GM23338 (cell line): ENCODE data around the gene FCN1. TPM values are rescaled to one million over a fixed set of nuclear protein-coding genes. Genes with fewer than 3 reads are reported as not detected.

Experiments
- ATAC-seq: fragments of 200-7000 bp; cut with Tn5 transposase; 3 replicates; pipeline ENCODE4 v1.9.1; 2020
- DNase-seq: peaks from one replicate; pipeline ENCODE4 v3.0.0-alpha.2; 2015; ENCODE audit warnings: low spot score
- H2AFZ ChIP-seq: fragments of 200-600 bp; sonication (generic); 2 replicates; pipeline ENCODE4 v1.8.0; 2016; ENCODE audit warnings: antibody characterized with exemption, mild to moderate bottlenecking, moderate library complexity
- H3F3A ChIP-seq: fragments of 200-600 bp; sonication (generic); replicated peaks from 2 replicates; pipeline ENCODE4 v1.8.0; 2017; ENCODE audit warnings: antibody characterized with exemption, mixed run types, low read depth
- H3K27ac ChIP-seq: fragments of 200-600 bp; sonication (generic); 2 replicates; pipeline ENCODE4 v1.6.1; 2016; ENCODE audit warnings: low read depth
- H3K27me3 ChIP-seq: fragments of 200-600 bp; sonication (generic); 2 replicates; pipeline ENCODE4 v1.8.0; 2016; ENCODE audit warnings: mild to moderate bottlenecking, mixed run types, moderate library complexity; ENCODE audit not compliant: insufficient read depth
- H3K36me3 ChIP-seq: fragments of 200-600 bp; sonication (generic); 2 replicates; pipeline ENCODE4 v1.8.0; 2016; ENCODE audit warnings: mild to moderate bottlenecking; ENCODE audit not compliant: insufficient read depth
- H3K4me1 ChIP-seq: fragments of 200-600 bp; sonication (generic); 2 replicates; pipeline ENCODE4 v1.8.0; 2016; ENCODE audit warnings: mild to moderate bottlenecking, moderate library complexity; ENCODE audit not compliant: insufficient read depth
- H3K4me2 ChIP-seq: fragments of 200-600 bp; sonication (generic); 2 replicates; pipeline ENCODE4 v1.7.1; 2017; ENCODE audit warnings: mixed run types
- H3K4me3 ChIP-seq: fragments of 200-600 bp; sonication (generic); 2 replicates; pipeline ENCODE4 v1.6.1; 2016; ENCODE audit warnings: mixed run types
- H3K79me2 ChIP-seq: fragments of 200-600 bp; sonication (generic); replicated peaks from 2 replicates; pipeline ENCODE4 v1.8.0; 2017; ENCODE audit warnings: mild to moderate bottlenecking; ENCODE audit not compliant: insufficient read depth
- H3K9me2 ChIP-seq: fragments of 200-600 bp; sonication (generic); 2 replicates; pipeline ENCODE4 v1.8.0; 2017; ENCODE audit not compliant: insufficient read depth
- H4K20me1 ChIP-seq: fragments of 200-600 bp; sonication (generic); replicated peaks from 2 replicates; pipeline ENCODE4 v1.8.0; 2017; ENCODE audit warnings: mild to moderate bottlenecking; ENCODE audit not compliant: insufficient read depth
- H3K27ac Mint-ChIP-seq: 2 replicates; pipeline ENCODE4 v1.8.0; 2020; ENCODE audit warnings: inconsistent platforms, mild to moderate bottlenecking, moderate library complexity, mixed read lengths
- H3K27me3 Mint-ChIP-seq: 3 replicates; pipeline ENCODE4 v1.8.0; 2022; ENCODE audit warnings: low read depth, mild to moderate bottlenecking, moderate library complexity, mixed read lengths, inconsistent platforms; ENCODE audit not compliant: insufficient read depth, poor library complexity
- H3K36me3 Mint-ChIP-seq: 3 replicates; pipeline ENCODE4 v1.8.0; 2021; ENCODE audit warnings: low read depth, mild to moderate bottlenecking, inconsistent platforms, moderate library complexity, mixed read lengths
- H3K4me1 Mint-ChIP-seq: 3 replicates; pipeline ENCODE4 v1.8.0; 2020; ENCODE audit warnings: mild to moderate bottlenecking, inconsistent platforms, mixed read lengths
- H3K4me3 Mint-ChIP-seq: 3 replicates; pipeline ENCODE4 v1.8.0; 2021; ENCODE audit warnings: moderate library complexity, mild to moderate bottlenecking, inconsistent platforms, mixed read lengths
- H3K9me3 Mint-ChIP-seq: 3 replicates; pipeline ENCODE4 v1.8.0; 2020; ENCODE audit warnings: moderate library complexity, mild to moderate bottlenecking, inconsistent platforms, mixed read lengths
- EZH2 ChIP-seq: fragments of 200-600 bp; sonication (generic); IDR thresholded peaks from one replicate; pipeline ENCODE4 v1.8.0; 2017; ENCODE audit warnings: antibody characterized with exemption, mild to moderate bottlenecking, low read depth; ENCODE audit not compliant: unreplicated experiment
- EZH2phosphoT487 ChIP-seq: fragments of 200-600 bp; sonication (generic); IDR thresholded peaks from one replicate; pipeline ENCODE4 v1.8.1; 2018; ENCODE audit warnings: antibody characterized with exemption; ENCODE audit not compliant: unreplicated experiment
- JUNB ChIP-seq: IDR thresholded peaks from one replicate; pipeline ENCODE4 v1.6.1; 2016; ENCODE audit warnings: antibody characterized with exemption; ENCODE audit not compliant: unreplicated experiment
- NANOG ChIP-seq: IDR thresholded peaks from 2 replicates; pipeline ENCODE4 v1.6.1; 2016; ENCODE audit warnings: antibody characterized with exemption, borderline replicate concordance
- POLR2AphosphoS5 ChIP-seq: IDR thresholded peaks from 2 replicates; pipeline ENCODE4 v1.6.1; 2016; ENCODE audit warnings: antibody characterized with exemption, low read depth
- STAT1 ChIP-seq: IDR thresholded peaks from one replicate; pipeline ENCODE4 v1.6.1; 2016; ENCODE audit warnings: antibody characterized with exemption; ENCODE audit not compliant: unreplicated experiment
- ZNF114 ChIP-seq: fragments of 250-450 bp; sonication (Bioruptor Pico); IDR thresholded peaks from 2 replicates; pipeline ENCODE4 v1.5.0; 2020; ENCODE audit warnings: mild to moderate bottlenecking, moderate library complexity
- ZNF331 ChIP-seq: fragments of 250-450 bp; sonication (Bioruptor Pico); IDR thresholded peaks from 2 replicates; pipeline ENCODE4 v1.5.0; 2020; ENCODE audit warnings: low read depth, mild to moderate bottlenecking, moderate library complexity
- polyA plus RNA-seq: library from polyadenylated mRNA; unstranded; fragments of >200 nt; fragmentation: Nextera tagmentation; extraction: Ambion mirVana; gene quantifications from 2 replicates; pipeline ENCODE4 v1.2.1, GENCODE V29; 2016
- total RNA-seq: library from RNA; depleted of rRNA; stranded (reverse); fragments of >200 nt; shearing (Covaris generic); gene quantifications from 2 replicates; pipeline ENCODE4 v1.2.3, GENCODE V29; 2014
- TF ChIP-seq, protein P1 (sequence below): IDR thresholded peaks from 2 replicates; pipeline ENCODE4 v1.6.1; 2016; ENCODE audit warnings: antibody characterized with exemption
- TF ChIP-seq, protein P2 (sequence below), 2 experiments: fragments of 200-600 bp in 1 of 2; sonication (generic) in 1 of 2; conservative IDR thresholded peaks; 2 replicates each; pipeline versions ENCODE4 v1.5.1 to v1.6.1; 2016 to 2017; ENCODE audit warnings: antibody characterized with exemption in 2 of 2, low read depth in 2 of 2, mild to moderate bottlenecking in 2 of 2, moderate library complexity in 1 of 2
- TF ChIP-seq, protein P3 (sequence below): IDR thresholded peaks from one replicate; pipeline ENCODE4 v1.6.1; 2018; ENCODE audit warnings: antibody characterized with exemption; ENCODE audit not compliant: unreplicated experiment

FCN1 gene
- total and polyA plus RNA-seq, 2 experiments from 2014 or later: not detected

DNA sequence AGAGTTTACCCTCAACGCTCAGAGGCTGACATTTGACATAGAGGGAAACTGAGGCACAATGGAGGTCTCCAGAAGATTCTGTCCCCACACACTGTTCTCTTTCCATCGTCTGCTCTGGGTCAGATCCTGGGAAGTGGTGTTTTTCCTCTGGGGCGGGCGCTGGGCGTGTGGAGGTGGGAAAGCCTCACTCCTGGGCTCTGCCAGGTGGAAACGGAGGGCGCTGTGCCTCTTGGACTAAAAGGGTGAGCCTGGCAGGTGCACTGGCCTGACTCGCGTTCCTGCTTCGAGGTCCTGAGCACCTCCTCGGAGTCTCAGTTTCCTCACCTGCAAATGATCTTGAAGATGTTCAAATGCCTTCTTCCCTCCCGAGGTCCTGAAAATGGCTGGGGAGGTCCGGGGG lies 25.7 kb upstream of the FCN1 start:
- Histone ChIP-seq H2AFZ (no peak overlapping the region), H3K4me1 (no peaks in the 10 kb centered on the region), H3K36me3 (no peaks in the 10 kb centered on the region), H3K9me2 (no peaks in the 10 kb centered on the region), H3K4me3 (no peak overlapping the region), H3K27ac (no peak overlapping the region), H3K4me2 (no peak overlapping the region), H4K20me1 (no peaks in the 10 kb centered on the region), H3K79me2 (no peaks in the 10 kb centered on the region), H3K27me3 (no peaks in the 10 kb centered on the region), H3F3A (no peaks in the 10 kb centered on the region)
- no peak overlapping the region for H3K4me3 Mint-ChIP-seq
- H3K36me3 Mint-ChIP-seq: no peaks in the 10 kb centered on the region; the same call in 2 of the 3 replicates
- ATAC-seq: no peak
- peaks cover 8% of the 10 kb centered on the region for H3K4me1 Mint-ChIP-seq
- peaks cover 3% of the 10 kb centered on the region for H3K27me3 Mint-ChIP-seq
- DNase-seq: no peak
- H3K9me3 Mint-ChIP-seq: no peaks in the 10 kb centered on the region
- TF ChIP-seq EZH2phosphoT487 (no peak), ZNF114 (CRISPR knock-in tag) (no peak), STAT1 (no peak), EZH2 (no peak), POLR2AphosphoS5 (no peak), JUNB (no peak)
- TF ChIP-seq, protein P1, sequence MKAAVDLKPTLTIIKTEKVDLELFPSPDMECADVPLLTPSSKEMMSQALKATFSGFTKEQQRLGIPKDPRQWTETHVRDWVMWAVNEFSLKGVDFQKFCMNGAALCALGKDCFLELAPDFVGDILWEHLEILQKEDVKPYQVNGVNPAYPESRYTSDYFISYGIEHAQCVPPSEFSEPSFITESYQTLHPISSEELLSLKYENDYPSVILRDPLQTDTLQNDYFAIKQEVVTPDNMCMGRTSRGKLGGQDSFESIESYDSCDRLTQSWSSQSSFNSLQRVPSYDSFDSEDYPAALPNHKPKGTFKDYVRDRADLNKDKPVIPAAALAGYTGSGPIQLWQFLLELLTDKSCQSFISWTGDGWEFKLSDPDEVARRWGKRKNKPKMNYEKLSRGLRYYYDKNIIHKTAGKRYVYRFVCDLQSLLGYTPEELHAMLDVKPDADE: no peak
- TF ChIP-seq, protein P2, sequence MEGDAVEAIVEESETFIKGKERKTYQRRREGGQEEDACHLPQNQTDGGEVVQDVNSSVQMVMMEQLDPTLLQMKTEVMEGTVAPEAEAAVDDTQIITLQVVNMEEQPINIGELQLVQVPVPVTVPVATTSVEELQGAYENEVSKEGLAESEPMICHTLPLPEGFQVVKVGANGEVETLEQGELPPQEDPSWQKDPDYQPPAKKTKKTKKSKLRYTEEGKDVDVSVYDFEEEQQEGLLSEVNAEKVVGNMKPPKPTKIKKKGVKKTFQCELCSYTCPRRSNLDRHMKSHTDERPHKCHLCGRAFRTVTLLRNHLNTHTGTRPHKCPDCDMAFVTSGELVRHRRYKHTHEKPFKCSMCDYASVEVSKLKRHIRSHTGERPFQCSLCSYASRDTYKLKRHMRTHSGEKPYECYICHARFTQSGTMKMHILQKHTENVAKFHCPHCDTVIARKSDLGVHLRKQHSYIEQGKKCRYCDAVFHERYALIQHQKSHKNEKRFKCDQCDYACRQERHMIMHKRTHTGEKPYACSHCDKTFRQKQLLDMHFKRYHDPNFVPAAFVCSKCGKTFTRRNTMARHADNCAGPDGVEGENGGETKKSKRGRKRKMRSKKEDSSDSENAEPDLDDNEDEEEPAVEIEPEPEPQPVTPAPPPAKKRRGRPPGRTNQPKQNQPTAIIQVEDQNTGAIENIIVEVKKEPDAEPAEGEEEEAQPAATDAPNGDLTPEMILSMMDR (conservative IDR thresholded peaks at IDR 0.05; ENCODE audit: low read depth in 2 of 2): no peak
- no peak overlapping the region for H3K27ac Mint-ChIP-seq

DNA sequence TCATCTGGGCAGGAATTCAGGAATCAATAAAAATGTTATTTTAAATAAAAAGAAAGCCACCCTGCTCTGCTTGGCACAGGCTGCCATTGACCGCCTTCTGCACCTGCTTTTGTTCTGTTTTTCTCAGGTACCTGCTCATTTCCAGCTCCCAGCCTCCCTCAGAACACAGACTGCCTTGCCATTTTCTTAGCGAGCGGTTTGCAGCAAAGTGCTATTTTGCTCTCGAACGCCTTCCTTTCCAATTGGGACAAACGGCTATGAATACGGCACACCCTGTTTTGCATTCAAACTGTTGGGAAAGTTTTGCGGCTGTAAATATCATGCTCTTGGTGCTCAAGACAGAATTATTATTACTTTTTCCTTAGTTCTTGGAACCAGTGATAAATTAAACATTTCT lies 25.1 kb upstream of the FCN1 start:
- Histone ChIP-seq H3K4me2 (no peak overlapping the region), H3K27ac (no peak overlapping the region), H4K20me1 (no peaks in the 10 kb centered on the region), H3K4me3 (no peak overlapping the region), H2AFZ (no peak overlapping the region), H3K27me3 (no peaks in the 10 kb centered on the region), H3K4me1 (no peaks in the 10 kb centered on the region), H3K9me2 (no peaks in the 10 kb centered on the region), H3F3A (no peaks in the 10 kb centered on the region), H3K79me2 (no peaks in the 10 kb centered on the region), H3K36me3 (no peaks in the 10 kb centered on the region)
- H3K36me3 Mint-ChIP-seq: no peaks in the 10 kb centered on the region; the same call in 2 of the 3 replicates
- H3K4me3 Mint-ChIP-seq: no peak overlapping the region
- peaks cover 8% of the 10 kb centered on the region for H3K4me1 Mint-ChIP-seq
- no peak for ATAC-seq
- no peak for DNase-seq
- H3K9me3 Mint-ChIP-seq: no peaks in the 10 kb centered on the region
- peaks cover 3% of the 10 kb centered on the region for H3K27me3 Mint-ChIP-seq
- H3K27ac Mint-ChIP-seq: no peak overlapping the region
- TF ChIP-seq STAT1 (no peak), EZH2phosphoT487 (no peak), POLR2AphosphoS5 (no peak), NANOG (no peak), JUNB (no peak), ZNF331 (CRISPR knock-in tag) (no peak), EZH2 (no peak)
- TF ChIP-seq, protein P3, sequence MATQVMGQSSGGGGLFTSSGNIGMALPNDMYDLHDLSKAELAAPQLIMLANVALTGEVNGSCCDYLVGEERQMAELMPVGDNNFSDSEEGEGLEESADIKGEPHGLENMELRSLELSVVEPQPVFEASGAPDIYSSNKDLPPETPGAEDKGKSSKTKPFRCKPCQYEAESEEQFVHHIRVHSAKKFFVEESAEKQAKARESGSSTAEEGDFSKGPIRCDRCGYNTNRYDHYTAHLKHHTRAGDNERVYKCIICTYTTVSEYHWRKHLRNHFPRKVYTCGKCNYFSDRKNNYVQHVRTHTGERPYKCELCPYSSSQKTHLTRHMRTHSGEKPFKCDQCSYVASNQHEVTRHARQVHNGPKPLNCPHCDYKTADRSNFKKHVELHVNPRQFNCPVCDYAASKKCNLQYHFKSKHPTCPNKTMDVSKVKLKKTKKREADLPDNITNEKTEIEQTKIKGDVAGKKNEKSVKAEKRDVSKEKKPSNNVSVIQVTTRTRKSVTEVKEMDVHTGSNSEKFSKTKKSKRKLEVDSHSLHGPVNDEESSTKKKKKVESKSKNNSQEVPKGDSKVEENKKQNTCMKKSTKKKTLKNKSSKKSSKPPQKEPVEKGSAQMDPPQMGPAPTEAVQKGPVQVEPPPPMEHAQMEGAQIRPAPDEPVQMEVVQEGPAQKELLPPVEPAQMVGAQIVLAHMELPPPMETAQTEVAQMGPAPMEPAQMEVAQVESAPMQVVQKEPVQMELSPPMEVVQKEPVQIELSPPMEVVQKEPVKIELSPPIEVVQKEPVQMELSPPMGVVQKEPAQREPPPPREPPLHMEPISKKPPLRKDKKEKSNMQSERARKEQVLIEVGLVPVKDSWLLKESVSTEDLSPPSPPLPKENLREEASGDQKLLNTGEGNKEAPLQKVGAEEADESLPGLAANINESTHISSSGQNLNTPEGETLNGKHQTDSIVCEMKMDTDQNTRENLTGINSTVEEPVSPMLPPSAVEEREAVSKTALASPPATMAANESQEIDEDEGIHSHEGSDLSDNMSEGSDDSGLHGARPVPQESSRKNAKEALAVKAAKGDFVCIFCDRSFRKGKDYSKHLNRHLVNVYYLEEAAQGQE: no peak
- TF ChIP-seq, protein P1: no peak
